ENCODE results near the gene ZFHX2. TPM values are rescaled to one million over a fixed set of nuclear protein-coding genes. Genes with fewer than 3 reads are reported as not detected.

ZFHX2 gene
- total RNA-seq, 1 experiment from 2014 or later, result 19.4 TPM

DNA sequence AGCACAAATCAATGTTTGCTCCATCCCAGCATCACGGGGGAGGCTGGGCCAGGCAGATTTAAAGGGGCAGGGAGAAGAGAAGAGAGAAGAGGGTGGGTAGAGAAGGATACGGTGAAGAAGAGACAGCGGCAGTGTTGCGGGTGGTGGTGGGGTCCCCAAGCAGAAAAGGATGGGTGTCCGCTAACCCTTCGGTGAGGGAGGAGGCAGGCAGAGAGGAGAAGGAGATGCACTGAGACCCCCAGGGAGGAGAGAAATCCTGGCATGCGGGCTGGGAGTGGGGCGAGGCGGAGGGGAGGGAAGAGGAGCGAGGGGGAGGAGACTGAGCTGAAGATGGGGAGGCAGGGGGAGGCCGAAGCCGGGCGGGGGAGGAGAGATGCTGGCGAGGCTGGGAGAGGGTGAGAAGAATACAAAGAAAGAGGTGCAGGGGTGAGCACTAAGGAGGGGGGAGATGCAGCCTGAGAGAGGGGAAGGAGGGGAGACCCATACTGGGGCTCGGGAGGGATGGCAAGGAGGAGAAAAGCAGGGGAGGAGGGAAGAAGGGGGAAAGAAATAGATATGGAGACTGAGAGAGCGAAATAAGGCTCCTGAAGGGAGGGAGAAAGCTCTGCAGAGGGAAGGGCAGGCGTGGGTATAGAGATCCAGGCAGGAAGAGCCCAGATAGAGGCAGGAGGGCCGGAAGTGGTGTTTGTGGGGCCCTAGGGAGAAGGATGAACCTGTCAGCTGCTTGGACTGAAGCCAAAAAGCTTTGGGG lies 27.2 kb upstream of the ZFHX2 start, which contains the start of gene JPH4:
Gene JPH4 (minus strand): TSS at position 231 of the 751 bp plus-strand sequence. CDS start 1,337 bp downstream, outside the sequence.
- Mint-ChIP-seq H3K27me3 (ENCODE audit: low read depth) (peaks cover 66% of the 10 kb centered on the region), H3K9me3 (no peaks in the 10 kb centered on the region; a peak in 1 of 5 replicates), H3K4me1 (peaks cover 17 to 37% of the 10 kb centered on the region in 2 experiments), H3K4me3 (peak within 1 kb of the TSS; percentile 57 to 93), H3K27ac (peak within 1 kb of the TSS in 2 of 3 experiments; percentile 88 to 92; a peak in 5 of 7 replicates), H3K36me3 (ENCODE audit: insufficient read depth in 1 of 3, low read depth in 3 of 3) (peaks cover 0 to 16% (median 9%) of the 10 kb centered on the region in 3 experiments; a peak in 5 of 7 replicates)
- Histone ChIP-seq H3K4ac (ENCODE audit: low read depth, low read length) (no peak within 1 kb of the TSS), H3K4me1 (ENCODE audit: insufficient read depth, low read length) (peaks cover 3% of the 10 kb centered on the region; the same call in 1 of the 2 replicates), H3K56ac (ENCODE audit: insufficient read length, low read depth, low read length) (no peak within 1 kb of the TSS), H2BK12ac (ENCODE audit: insufficient read length, low read depth, low read length) (no peak within 1 kb of the TSS), H2BK20ac (ENCODE audit: low read depth, low read length, poor library complexity, severe bottlenecking) (no peak within 1 kb of the TSS), H3K79me2 (ENCODE audit: insufficient read depth, low read length) (no peaks in the 10 kb centered on the region), H3K23ac (ENCODE audit: insufficient read length, low read depth, low read length) (no peak within 1 kb of the TSS), H4K5ac (ENCODE audit: insufficient read length, low read depth, low read length) (no peak within 1 kb of the TSS), H4K20me1 (ENCODE audit: control insufficient read depth, insufficient read depth, insufficient read length) (no peaks in the 10 kb centered on the region), H3K14ac (ENCODE audit: insufficient read depth, low read length) (no peak within 1 kb of the TSS), H3K9me3 (ENCODE audit: control insufficient read depth, low read depth, low read length) (no peaks in the 10 kb centered on the region), H2BK120ac (ENCODE audit: low read depth, low read length, poor library complexity, severe bottlenecking) (no peak within 1 kb of the TSS), H4K8ac (replicated peaks; ENCODE audit: insufficient read length, low read depth, low read length) (no peak within 1 kb of the TSS), H3K27me3 (ENCODE audit: insufficient read depth, low read length) (peaks cover 7% of the 10 kb centered on the region; the same call in 1 of the 2 replicates), H2BK15ac (ENCODE audit: low read depth, low read length) (no peak within 1 kb of the TSS), H3K23me2 (ENCODE audit: insufficient read length, low read depth, low read length, poor library complexity, severe bottlenecking) (peaks cover 33% of the 10 kb centered on the region), H3K18ac (ENCODE audit: insufficient read length, low read depth, low read length) (no peak within 1 kb of the TSS), H3K79me1 (ENCODE audit: insufficient read depth, low read depth, low read length, poor library complexity, severe bottlenecking) (no peaks in the 10 kb centered on the region), H2AFZ (ENCODE audit: low read length) (no peak within 1 kb of the TSS), H2AK5ac (ENCODE audit: insufficient read length, low read length) (no peak within 1 kb of the TSS), H3K9ac (ENCODE audit: extremely low read depth, insufficient read length, low read length) (no peak within 1 kb of the TSS), H2BK5ac (ENCODE audit: insufficient read length, low read length) (no peak within 1 kb of the TSS), H3T11ph (ENCODE audit: low read length) (no peak within 1 kb of the TSS), H4K91ac (ENCODE audit: insufficient read length, low read depth, low read length) (no peak within 1 kb of the TSS), H3K27ac (ENCODE audit: insufficient read length, low read depth, low read length) (no peak within 1 kb of the TSS), H3K4me2 (ENCODE audit: insufficient read depth, insufficient read length, low read length) (peak within 1 kb of the TSS; percentile 88)
- TF ChIP-seq CTCF (conservative IDR thresholded peaks at IDR 0.05), result no peak
- WGBS (ENCODE audit: extremely low coverage, insufficient read length, low lambda C conversion rate), result no CpG with 5 or more reads among the region's 18 CpGs
- peak; percentile 68 for DNase-seq

All from H9 (cell line).